ENCODE results near the gene SGSH.
"Not testable (repeated sequence)": the region's sequence is repeated elsewhere in the genome, so short reads cannot be mapped to it uniquely, and the experiment has no call there.

SGSH gene

GRCh38 chr17:80202197-80202596 is 17.9 kb downstream of the SGSH start:
- no peak for ATAC-seq
- TF ChIP-seq PPARA (CRISPR knock-in tag; IDR thresholded peaks at IDR 0.05; ENCODE audit: borderline replicate concordance): no peak
- TF ChIP-seq ZNF70 (CRISPR knock-in tag; IDR thresholded peaks at IDR 0.05): no peak
- TF ChIP-seq ZNF8 (CRISPR knock-in tag; IDR thresholded peaks at IDR 0.05): no peak
- TF ChIP-seq ESRRG (CRISPR knock-in tag; IDR thresholded peaks at IDR 0.05): no peak

- ATAC-seq: no peak
Measured at GRCh38 chr17:80201446-80201845, 18.7 kb downstream of the SGSH start.

GRCh38 chr17:80199295-80199694 is 20.8 kb downstream of the SGSH start:
- not testable (repeated sequence) for ATAC-seq

More at GRCh38 chr17:80201446-80201845, 18.7 kb downstream of the SGSH start:
- TF ChIP-seq CSRNP3 (CRISPR knock-in tag; IDR thresholded peaks at IDR 0.05) (no peak), ZNF70 (CRISPR knock-in tag; IDR thresholded peaks at IDR 0.05) (no peak), TOX (CRISPR knock-in tag; IDR thresholded peaks at IDR 0.05; ENCODE audit: borderline replicate concordance) (no peak), TCF4 (CRISPR knock-in tag; IDR thresholded peaks at IDR 0.05; ENCODE audit: borderline replicate concordance) (no peak), TSHZ2 (CRISPR knock-in tag; IDR thresholded peaks at IDR 0.05) (no peak), RARB (CRISPR knock-in tag; IDR thresholded peaks at IDR 0.05) (no peak), ISL1 (CRISPR knock-in tag; IDR thresholded peaks at IDR 0.05) (no peak), PPARA (CRISPR knock-in tag; IDR thresholded peaks at IDR 0.05; ENCODE audit: borderline replicate concordance) (no peak), ZC3H10 (CRISPR knock-in tag; IDR thresholded peaks at IDR 0.05) (no peak), ZFP30 (CRISPR knock-in tag; IDR thresholded peaks at IDR 0.05) (no peak), POU6F1 (CRISPR knock-in tag; IDR thresholded peaks at IDR 0.05; ENCODE audit: borderline replicate concordance, low read depth) (no peak), BACH2 (CRISPR knock-in tag; IDR thresholded peaks at IDR 0.05; ENCODE audit: borderline replicate concordance) (no peak), SNAI2 (CRISPR knock-in tag; IDR thresholded peaks at IDR 0.05) (no peak), ZNF8 (CRISPR knock-in tag; IDR thresholded peaks at IDR 0.05) (no peak)

- ATAC-seq: no peak; the same call in 1 of the 3 replicates
- TF ChIP-seq ZFP3 (CRISPR knock-in tag; IDR thresholded peaks at IDR 0.05) (no peak), CREB5 (CRISPR knock-in tag; IDR thresholded peaks at IDR 0.05; ENCODE audit: low read depth) (no peak)
Measured at GRCh38 chr17:80198144-80198661, 21.9 kb downstream of the SGSH start.

GRCh38 chr17:80196652-80197051 is 23.5 kb downstream of the SGSH start:
- ATAC-seq: no peak
- TF ChIP-seq ISL1 (CRISPR knock-in tag; IDR thresholded peaks at IDR 0.05): no peak
- TF ChIP-seq ESRRG (CRISPR knock-in tag; IDR thresholded peaks at IDR 0.05): no peak
- no peak for TF ChIP-seq ZFP3 (CRISPR knock-in tag; IDR thresholded peaks at IDR 0.05)
- TF ChIP-seq ZNF70 (CRISPR knock-in tag; IDR thresholded peaks at IDR 0.05): no peak
- TF ChIP-seq ZC3H10 (CRISPR knock-in tag; IDR thresholded peaks at IDR 0.05): no peak
- TF ChIP-seq CSDC2 (CRISPR knock-in tag; IDR thresholded peaks at IDR 0.05): no peak
- TF ChIP-seq POU6F1 (CRISPR knock-in tag; IDR thresholded peaks at IDR 0.05; ENCODE audit: borderline replicate concordance, low read depth): no peak
- no peak for TF ChIP-seq TSHZ2 (CRISPR knock-in tag; IDR thresholded peaks at IDR 0.05)
- no peak for TF ChIP-seq ZNF565 (CRISPR knock-in tag; conservative IDR thresholded peaks at IDR 0.05; ENCODE audit: low read depth)
- TF ChIP-seq CSRNP3 (CRISPR knock-in tag; IDR thresholded peaks at IDR 0.05): no peak
- no peak for TF ChIP-seq ARNTL (CRISPR knock-in tag; IDR thresholded peaks at IDR 0.05; ENCODE audit: borderline replicate concordance, low read depth)
- no peak for TF ChIP-seq RARB (CRISPR knock-in tag; IDR thresholded peaks at IDR 0.05)

Data from SK-N-SH treated with all-trans-retinoic acid at 6 μM for 48 hours (cell line).